GM12874 (cell line): ENCODE data around the gene ENPP1.

Source experiments
- TF ChIP-seq, protein P1 (sequence below): IDR thresholded peaks from 2 replicates; pipeline ENCODE4 v1.5.1; 2011; ENCODE audit warnings: low read depth, mild to moderate bottlenecking, control low read depth, low read length, moderate library complexity; ENCODE audit not compliant: insufficient read depth

ENPP1 gene

DNA sequence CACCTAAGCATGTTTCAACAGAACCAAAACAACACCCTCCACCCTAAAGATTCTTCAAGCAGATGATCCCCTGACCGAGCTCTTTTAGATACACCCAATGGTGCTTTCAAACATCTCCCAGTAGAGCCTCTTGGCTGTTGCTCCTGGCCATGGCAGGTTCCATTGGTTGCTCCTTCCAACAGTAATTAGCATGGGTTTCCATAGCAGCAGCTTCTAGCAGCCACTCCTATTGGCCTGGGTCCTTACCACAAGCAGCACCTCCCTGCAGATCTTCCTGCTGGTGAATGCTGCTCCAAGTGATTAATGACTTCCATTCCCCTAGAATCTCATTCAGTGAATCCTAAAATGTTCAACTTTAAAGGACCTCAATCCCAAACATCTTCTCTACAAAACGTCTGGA is 129.4 kb downstream of the ENPP1 start:
- TF ChIP-seq, protein P1, sequence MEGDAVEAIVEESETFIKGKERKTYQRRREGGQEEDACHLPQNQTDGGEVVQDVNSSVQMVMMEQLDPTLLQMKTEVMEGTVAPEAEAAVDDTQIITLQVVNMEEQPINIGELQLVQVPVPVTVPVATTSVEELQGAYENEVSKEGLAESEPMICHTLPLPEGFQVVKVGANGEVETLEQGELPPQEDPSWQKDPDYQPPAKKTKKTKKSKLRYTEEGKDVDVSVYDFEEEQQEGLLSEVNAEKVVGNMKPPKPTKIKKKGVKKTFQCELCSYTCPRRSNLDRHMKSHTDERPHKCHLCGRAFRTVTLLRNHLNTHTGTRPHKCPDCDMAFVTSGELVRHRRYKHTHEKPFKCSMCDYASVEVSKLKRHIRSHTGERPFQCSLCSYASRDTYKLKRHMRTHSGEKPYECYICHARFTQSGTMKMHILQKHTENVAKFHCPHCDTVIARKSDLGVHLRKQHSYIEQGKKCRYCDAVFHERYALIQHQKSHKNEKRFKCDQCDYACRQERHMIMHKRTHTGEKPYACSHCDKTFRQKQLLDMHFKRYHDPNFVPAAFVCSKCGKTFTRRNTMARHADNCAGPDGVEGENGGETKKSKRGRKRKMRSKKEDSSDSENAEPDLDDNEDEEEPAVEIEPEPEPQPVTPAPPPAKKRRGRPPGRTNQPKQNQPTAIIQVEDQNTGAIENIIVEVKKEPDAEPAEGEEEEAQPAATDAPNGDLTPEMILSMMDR = no peak

DNA sequence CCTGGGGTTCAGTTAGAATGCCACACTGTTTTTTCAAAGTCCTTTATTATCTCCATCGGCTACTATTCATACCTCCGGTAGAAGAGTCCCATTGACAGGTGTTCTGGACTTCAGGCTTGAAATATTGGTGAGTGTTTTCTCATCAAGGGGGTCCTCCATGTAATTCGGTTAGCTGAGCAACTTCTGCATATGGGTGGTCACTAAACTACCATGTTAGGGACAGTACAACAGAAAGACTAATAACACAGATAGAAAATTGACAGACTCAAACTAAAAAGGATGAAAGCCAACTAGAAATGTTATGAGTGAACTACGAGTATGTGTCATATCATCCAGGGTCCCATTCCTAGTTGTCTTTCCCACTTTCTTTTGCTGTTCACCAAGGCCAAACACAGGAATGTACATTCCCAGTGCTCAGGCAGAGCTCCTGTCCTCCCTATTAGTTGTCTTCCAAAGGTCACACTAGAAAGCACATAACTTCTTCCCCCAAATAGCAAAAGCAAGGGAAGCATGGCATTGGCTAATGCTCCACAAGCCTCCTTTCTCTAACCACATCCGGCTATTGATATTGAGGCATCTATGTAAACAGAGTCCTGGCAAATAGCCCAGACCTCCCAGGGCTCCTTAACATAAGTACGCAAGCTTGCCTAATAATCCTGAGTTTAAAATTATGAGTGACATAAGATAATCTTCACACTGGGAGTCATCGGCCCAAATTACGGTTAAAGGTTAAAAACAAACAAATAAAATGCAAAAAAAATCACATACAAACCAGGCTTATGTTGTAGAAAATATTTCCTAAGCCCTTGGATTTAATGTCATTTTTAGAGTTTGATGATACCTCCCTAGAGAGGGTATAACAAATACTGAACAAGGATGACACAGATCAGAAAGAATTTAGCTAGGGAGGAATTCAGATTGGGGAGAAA is 130.1 kb downstream of the ENPP1 start:
- TF ChIP-seq, protein P1 = no peak
